ENCODE measurements around the gene OR2AP1. TPM values are rescaled to one million over a fixed set of nuclear protein-coding genes. Genes with fewer than 3 reads are reported as not detected.

Gene OR2AP1
- total RNA-seq, 1 experiment from 2014 or later, result not detected

DNA sequence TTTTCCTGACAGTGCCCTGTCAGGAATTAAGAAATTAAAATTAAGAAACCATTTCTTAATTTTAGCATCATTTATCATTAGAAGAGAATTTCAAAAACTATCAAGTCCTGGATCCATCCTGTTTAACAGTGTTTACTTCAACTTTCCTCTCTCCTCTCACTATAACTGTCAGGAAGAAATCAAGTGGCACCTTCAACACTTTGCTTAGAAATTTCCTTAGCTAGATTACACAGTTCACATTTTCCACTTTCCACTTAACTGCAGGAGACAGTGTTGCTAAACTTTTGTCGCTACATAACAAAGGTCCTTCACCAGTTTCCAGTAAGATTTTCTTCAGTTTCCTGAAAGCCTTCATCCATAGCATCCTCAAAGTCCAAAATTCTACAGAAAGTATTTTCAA, 42.5 kb downstream of the OR2AP1 start:
- Histone ChIP-seq H3K79me1 (ENCODE audit: insufficient read depth, low read depth, low read length, poor library complexity, severe bottlenecking) (no peaks in the 10 kb centered on the region), H2AK5ac (ENCODE audit: insufficient read length, low read length) (no peak overlapping the region), H4K91ac (ENCODE audit: insufficient read length, low read depth, low read length) (no peak overlapping the region), H3K27ac (ENCODE audit: insufficient read length, low read depth, low read length) (no peak overlapping the region), H2BK12ac (ENCODE audit: insufficient read length, low read depth, low read length) (no peak overlapping the region), H3K9me3 (ENCODE audit: control insufficient read depth, low read depth, low read length) (peaks cover 23% of the 10 kb centered on the region), H3K23me2 (ENCODE audit: insufficient read length, low read depth, low read length, poor library complexity, severe bottlenecking) (no peaks in the 10 kb centered on the region), H3K4me1 (ENCODE audit: insufficient read depth, low read length) (no peaks in the 10 kb centered on the region), H2BK20ac (ENCODE audit: low read depth, low read length, poor library complexity, severe bottlenecking) (no peak overlapping the region), H3K14ac (ENCODE audit: insufficient read depth, low read length) (no peak overlapping the region), H3K4me2 (ENCODE audit: insufficient read depth, insufficient read length, low read length) (no peak overlapping the region), H3K27me3 (ENCODE audit: insufficient read depth, low read length) (no peaks in the 10 kb centered on the region), H3T11ph (ENCODE audit: low read length) (no peak overlapping the region), H2BK5ac (ENCODE audit: insufficient read length, low read length) (no peak overlapping the region), H4K5ac (ENCODE audit: insufficient read length, low read depth, low read length) (no peak overlapping the region), H2BK120ac (ENCODE audit: low read depth, low read length, poor library complexity, severe bottlenecking) (no peak overlapping the region), H3K9ac (ENCODE audit: extremely low read depth, insufficient read length, low read length) (no peak overlapping the region), H3K18ac (ENCODE audit: insufficient read length, low read depth, low read length) (no peak overlapping the region), H4K8ac (replicated peaks; ENCODE audit: insufficient read length, low read depth, low read length) (no peak overlapping the region), H2BK15ac (ENCODE audit: low read depth, low read length) (no peak overlapping the region), H4K20me1 (ENCODE audit: control insufficient read depth, insufficient read depth, insufficient read length) (no peaks in the 10 kb centered on the region), H3K56ac (ENCODE audit: insufficient read length, low read depth, low read length) (no peak overlapping the region), H3K4ac (ENCODE audit: low read depth, low read length) (no peak overlapping the region), H3K79me2 (ENCODE audit: insufficient read depth, low read length) (no peaks in the 10 kb centered on the region), H3K23ac (ENCODE audit: insufficient read length, low read depth, low read length) (no peak overlapping the region), H2AFZ (ENCODE audit: low read length) (no peak overlapping the region)
- TF ChIP-seq CTCF (conservative IDR thresholded peaks at IDR 0.05), result no peak
- Mint-ChIP-seq H3K4me3 (no peak overlapping the region), H3K36me3 (ENCODE audit: insufficient read depth in 1 of 3, low read depth in 3 of 3) (peaks cover 16 to 30% (median 18%) of the 10 kb centered on the region in 3 experiments), H3K27me3 (ENCODE audit: low read depth) (no peaks in the 10 kb centered on the region; the same call in 1 of the 2 replicates), H3K4me1 (peaks cover under 1% of the 10 kb centered on the region in 2 experiments; a peak in 3 of 4 replicates), H3K9me3 (peaks cover 34 to 35% of the 10 kb centered on the region in 2 experiments), H3K27ac (no peak overlapping the region)
- DNase-seq, result no peak
- WGBS (ENCODE audit: extremely low coverage, insufficient read length, low lambda C conversion rate), result no CpG with 5 or more reads among the region's 1 CpG
